OCI-LY1 (cell line): ENCODE results near the gene GOLGA3.

ENCODE experiments used
- CTCF ChIP-seq: fragments of 200-600 bp; sonication (generic), shearing (Covaris generic); IDR thresholded peaks from 2 replicates; pipeline ENCODE4 v1.5.1; 2017; ENCODE audit warnings: mild to moderate bottlenecking, antibody characterized with exemption, low read length, moderate library complexity, mixed read lengths
- EZH2 ChIP-seq: fragments of 200-600 bp; sonication (generic), shearing (Covaris generic); IDR thresholded peaks from 2 replicates; pipeline ENCODE4 v1.8.0; 2017; ENCODE audit warnings: borderline replicate concordance, mixed run types, mild to moderate bottlenecking, antibody characterized with exemption, low read length, moderate library complexity, mixed read lengths

DNA sequence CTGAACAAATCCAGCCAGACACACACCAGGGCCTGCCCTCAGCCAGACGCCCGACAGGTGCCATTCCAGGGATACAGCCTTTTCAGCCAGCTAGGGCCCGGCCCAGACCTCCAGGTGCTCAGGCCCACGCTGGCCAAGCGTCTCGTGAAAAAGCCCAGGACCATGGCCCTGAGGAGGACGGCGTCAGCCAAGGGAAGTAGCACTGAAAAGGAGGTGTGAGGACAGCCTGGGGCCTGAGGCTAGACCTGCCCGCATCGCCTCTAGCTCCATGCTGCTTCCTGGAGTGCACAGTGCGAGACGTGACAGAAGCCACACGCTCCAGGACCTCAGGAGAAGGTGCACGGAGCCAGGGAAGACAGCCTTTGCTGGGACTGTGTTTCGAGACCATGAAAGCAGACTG lies 29.8 kb downstream of the GOLGA3 start:
- TF ChIP-seq CTCF, result no peak
- TF ChIP-seq EZH2, result no peak
